Measurements from ENCODE around the gene PTCH1.

PTCH1 gene

GRCh38 chr9:95498641-95499040 is 18.1 kb downstream of the PTCH1 start:
- TF ChIP-seq CTCF (IDR thresholded peaks at IDR 0.05; ENCODE audit: insufficient read depth, low read depth, low read length, missing control alignments): no peak
- H3K4me3 ChIP-seq (ENCODE audit: low read length): no peak overlapping the region
- DNase-seq (ENCODE audit: low read depth): no peak

GRCh38 chr9:95497772-95498171 is 19.0 kb downstream of the PTCH1 start:
- no peak overlapping the region for H3K4me3 ChIP-seq (ENCODE audit: low read length)
- TF ChIP-seq CTCF (IDR thresholded peaks at IDR 0.05; ENCODE audit: insufficient read depth, low read depth, low read length, missing control alignments): no peak

GRCh38 chr9:95496687-95497086 is 20.1 kb downstream of the PTCH1 start:
- no peak for DNase-seq (ENCODE audit: low read depth)
- no peak overlapping the region for H3K4me3 ChIP-seq (ENCODE audit: low read length)
- no peak for TF ChIP-seq CTCF (IDR thresholded peaks at IDR 0.05; ENCODE audit: insufficient read depth, low read depth, low read length, missing control alignments)

More at GRCh38 chr9:95497772-95498171, 19.0 kb downstream of the PTCH1 start:
- no peak for DNase-seq (ENCODE audit: low read depth)

- no peak for DNase-seq (ENCODE audit: low read depth)
- no peak for TF ChIP-seq CTCF (IDR thresholded peaks at IDR 0.05; ENCODE audit: insufficient read depth, low read depth, low read length, missing control alignments)
- no peak overlapping the region for H3K4me3 ChIP-seq (ENCODE audit: low read length)
Measured at GRCh38 chr9:95495961-95496360, 20.8 kb downstream of the PTCH1 start.

GRCh38 chr9:95495529-95495928 is 21.2 kb downstream of the PTCH1 start:
- TF ChIP-seq CTCF (IDR thresholded peaks at IDR 0.05; ENCODE audit: insufficient read depth, low read depth, low read length, missing control alignments): no peak
- no peak for DNase-seq (ENCODE audit: low read depth)
- no peak overlapping the region for H3K4me3 ChIP-seq (ENCODE audit: low read length)

- H3K4me3 ChIP-seq (ENCODE audit: low read length): no peak overlapping the region
- no peak for TF ChIP-seq CTCF (IDR thresholded peaks at IDR 0.05; ENCODE audit: insufficient read depth, low read depth, low read length, missing control alignments)
- no peak for DNase-seq (ENCODE audit: low read depth)
Measured at GRCh38 chr9:95494416-95495371, 22.1 kb downstream of the PTCH1 start.

All from epithelial cell of esophagus (primary cell).